ENCODE results near the gene ARHGAP27. TPM values are rescaled to one million over a fixed set of nuclear protein-coding genes. Genes with fewer than 3 reads are reported as not detected.
A peak's percentile ranks its signal among the peaks of the same experiment; 100 is the strongest.

The ARHGAP27 gene
- total and polyA plus RNA-seq, 2 experiments from 2014 or later: 5.6 to 17.7 TPM

GRCh38 chr17:45371414-45372324 is 61.0 kb downstream of the ARHGAP27 start:
- no peak overlapping the region for H3K4me3 ChIP-seq
- no peaks in the 10 kb centered on the region for H3K27me3 ChIP-seq
- peak overlapping the region; percentile 78 for H3K27ac ChIP-seq
- peak; percentile 91 to 99 for DNase-seq (ENCODE audit: low read depth in 1 of 2, low spot score in 1 of 2)
- H3K9me3 ChIP-seq (ENCODE audit: low read depth): no peaks in the 10 kb centered on the region
- H3K4me1 ChIP-seq (ENCODE audit: low read depth): peaks cover 8% of the 10 kb centered on the region
- H3K36me3 ChIP-seq: no peaks in the 10 kb centered on the region
- TF ChIP-seq CTCF (IDR thresholded peaks at IDR 0.05; ENCODE audit: low read depth, low read length): peak; percentile 16

GRCh38 chr17:45370949-45371413 is 61.7 kb downstream of the ARHGAP27 start:
- Histone ChIP-seq H3K9me3 (ENCODE audit: low read depth) (no peaks in the 10 kb centered on the region), H3K27me3 (no peaks in the 10 kb centered on the region), H3K36me3 (no peaks in the 10 kb centered on the region), H3K4me1 (ENCODE audit: low read depth) (peaks cover 8% of the 10 kb centered on the region), H3K27ac (peak overlapping the region; percentile 78), H3K4me3 (no peak overlapping the region)
- no peak for DNase-seq (ENCODE audit: low read depth in 1 of 2, low spot score in 1 of 2)
- no peak for TF ChIP-seq CTCF (IDR thresholded peaks at IDR 0.05; ENCODE audit: low read depth, low read length)

GRCh38 chr17:45369421-45369820 is 63.2 kb downstream of the ARHGAP27 start:
- no peak for TF ChIP-seq CTCF (IDR thresholded peaks at IDR 0.05; ENCODE audit: low read depth, low read length)
- no peak for DNase-seq (ENCODE audit: low read depth in 1 of 2, low spot score in 1 of 2)
- Histone ChIP-seq H3K4me1 (ENCODE audit: low read depth) (peaks cover 8% of the 10 kb centered on the region), H3K27me3 (no peaks in the 10 kb centered on the region), H3K4me3 (no peak overlapping the region), H3K36me3 (no peaks in the 10 kb centered on the region), H3K9me3 (ENCODE audit: low read depth) (no peaks in the 10 kb centered on the region), H3K27ac (no peak overlapping the region)

GRCh38 chr17:45368651-45369050 is 64.0 kb downstream of the ARHGAP27 start:
- H3K4me1 ChIP-seq (ENCODE audit: low read depth): peaks cover 8% of the 10 kb centered on the region
- no peaks in the 10 kb centered on the region for H3K36me3 ChIP-seq
- H3K27ac ChIP-seq: no peak overlapping the region
- TF ChIP-seq CTCF (IDR thresholded peaks at IDR 0.05; ENCODE audit: low read depth, low read length): no peak
- no peak overlapping the region for H3K4me3 ChIP-seq
- no peaks in the 10 kb centered on the region for H3K27me3 ChIP-seq
- no peaks in the 10 kb centered on the region for H3K9me3 ChIP-seq (ENCODE audit: low read depth)
- DNase-seq (ENCODE audit: low read depth in 1 of 2, low spot score in 1 of 2): peak in 1 of 2 donors; percentile 78

- Histone ChIP-seq H3K36me3 (no peaks in the 10 kb centered on the region), H3K27me3 (no peaks in the 10 kb centered on the region), H3K27ac (no peak overlapping the region), H3K4me1 (ENCODE audit: low read depth) (peaks cover 8% of the 10 kb centered on the region), H3K9me3 (ENCODE audit: low read depth) (no peaks in the 10 kb centered on the region), H3K4me3 (no peak overlapping the region)
- DNase-seq (ENCODE audit: low read depth in 1 of 2, low spot score in 1 of 2): no peak
- no peak for TF ChIP-seq CTCF (IDR thresholded peaks at IDR 0.05; ENCODE audit: low read depth, low read length)
Measured at GRCh38 chr17:45367216-45367615, 65.5 kb downstream of the ARHGAP27 start.
